Activated CD8-positive, alpha-beta memory T cell treated with anti-CD3 and anti-CD28 coated beads for 36 hours (primary cell): Measurements from ENCODE around the gene MSMB. TPM values are rescaled to one million over a fixed set of nuclear protein-coding genes. Genes with fewer than 3 reads are reported as not detected.
"Not testable (repeated sequence)": the region's sequence is repeated elsewhere in the genome, so short reads cannot be mapped to it uniquely, and the experiment has no call there.

Experiments used
- CTCF ChIA-PET: fragments of 350-600 bp; sonication (Branson Sonifier 250); formaldehyde crosslinking; loops from one replicate; lab custom pipeline; 2021; ENCODE audit warnings: antibody characterized with exemption; lab: Charles Lee
- POLR2A ChIA-PET: fragments of 350-600 bp; sonication (Branson Sonifier 250); formaldehyde crosslinking; loops from one replicate; lab custom pipeline; 2021; ENCODE audit warnings: antibody characterized with exemption; lab: Charles Lee
- total RNA-seq, 2 experiments: library from RNA; stranded (reverse); gene quantifications; one replicate each; pipeline ENCODE4 v1.2.3, GENCODE V29; 2021

The MSMB gene
- total RNA-seq, 2 experiments from 2014 or later = not detected

- ChIA-PET POLR2A (no interaction called here), CTCF (no interaction called here)
Measured at GRCh38 chr10:46017733-46018132, 28.3 kb downstream of the MSMB start.

DNA sequence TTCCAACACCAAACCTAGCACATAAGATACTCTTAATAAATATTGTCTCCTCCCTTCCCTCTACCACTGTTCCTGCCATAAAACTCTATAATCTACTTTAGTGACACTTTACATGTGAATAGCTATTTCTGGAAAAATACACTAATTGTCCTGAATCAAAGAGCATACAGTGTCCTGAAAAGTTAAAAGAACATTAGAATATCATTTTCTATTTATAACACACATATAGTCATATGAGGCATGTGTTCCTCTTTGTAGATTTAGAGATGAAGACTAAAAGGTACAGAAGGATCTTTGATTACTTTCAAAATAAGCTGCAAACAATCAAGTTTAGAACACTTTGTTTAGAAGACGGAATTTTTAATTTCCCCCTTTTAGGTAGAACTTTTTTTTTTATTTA is 29.3 kb downstream of the MSMB start:
- ChIA-PET CTCF (no interaction called here), POLR2A (no interaction called here)

DNA sequence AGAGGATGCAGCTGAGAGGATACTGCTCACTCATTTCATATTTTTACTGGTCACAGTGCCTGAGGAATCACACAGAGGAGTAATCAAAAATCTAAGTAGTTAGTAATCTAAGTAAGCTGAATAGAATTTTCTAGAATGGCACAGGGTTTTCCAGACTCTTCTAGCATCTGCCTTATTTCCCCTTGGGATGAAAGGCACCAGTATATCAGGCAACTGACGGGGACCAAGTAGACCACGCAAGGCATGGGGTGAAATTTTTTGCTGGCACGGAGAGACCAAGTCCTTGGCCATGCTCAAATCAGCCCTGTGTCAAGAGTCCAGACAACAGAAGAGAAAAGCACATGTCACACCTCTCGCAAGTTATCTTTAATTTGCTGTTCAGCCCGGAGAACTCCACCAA is 29.9 kb downstream of the MSMB start:
- ChIA-PET POLR2A (interaction anchor here (0.5 kb wide), 1 partner anchor 386 kb away, joined by 3 read pairs; no protein-coding TSS in a partner anchor), CTCF (no interaction called here)

DNA sequence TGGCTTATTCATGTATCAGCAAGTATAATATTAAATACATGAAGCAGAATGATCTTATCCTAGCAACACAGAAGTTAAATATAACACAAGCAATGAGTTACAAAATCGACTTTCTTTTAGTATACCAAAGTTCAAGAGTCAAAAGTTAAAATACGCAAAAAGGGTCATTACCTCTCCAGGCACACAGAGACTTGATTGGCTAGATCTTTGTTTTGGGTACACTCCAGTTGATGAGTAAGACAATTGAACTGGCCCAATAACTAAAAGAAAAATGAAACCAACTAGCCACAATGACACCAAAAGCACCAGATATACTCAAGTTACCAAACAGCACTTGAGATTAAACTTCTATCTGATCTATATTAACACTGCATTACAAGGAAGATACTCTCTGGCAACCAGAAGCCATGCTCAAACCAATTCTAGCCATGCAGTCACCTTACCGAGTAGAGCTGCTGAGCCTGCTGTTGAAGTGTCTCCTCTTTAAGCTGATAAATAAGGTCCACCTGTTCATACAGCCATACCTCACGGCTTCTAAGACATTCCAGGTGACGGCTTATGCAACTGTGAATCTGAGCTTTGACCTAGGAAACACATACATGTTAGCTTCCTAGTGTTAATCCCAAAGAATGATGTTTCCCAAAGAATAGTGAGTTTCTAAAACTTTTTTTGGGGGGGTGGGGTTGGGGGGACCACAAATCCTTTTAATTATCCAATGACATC is 31.2 kb downstream of the MSMB start:
- ChIA-PET CTCF (no interaction called here), POLR2A (no interaction called here)

GRCh38 chr10:46014206-46014605 is 31.9 kb downstream of the MSMB start:
- ChIA-PET CTCF (no interaction called here), POLR2A (no interaction called here)

DNA sequence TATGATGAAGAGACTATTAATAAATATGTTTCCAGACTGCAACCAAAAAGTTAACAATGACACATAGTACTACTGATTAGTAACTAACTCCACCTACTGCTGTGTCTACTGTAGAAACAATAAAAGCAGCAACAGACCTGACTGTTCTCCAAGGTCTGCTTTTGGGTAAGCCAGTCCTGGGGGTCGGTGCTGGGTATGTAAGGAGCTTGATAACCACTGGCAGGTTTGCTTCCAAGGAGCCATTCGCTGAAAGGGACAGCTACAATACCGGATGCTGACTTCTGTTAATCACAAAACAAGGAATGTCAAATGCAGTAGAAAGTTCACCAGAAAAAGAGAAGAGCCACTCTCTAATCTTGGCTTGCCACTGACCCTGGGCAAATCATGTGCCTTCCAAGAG is 33.3 kb downstream of the MSMB start:
- ChIA-PET CTCF (no interaction called here), POLR2A (interaction anchor here (0.6 kb wide), 1 partner anchor 9 kb away, joined by 6 read pairs; no protein-coding TSS in a partner anchor)

GRCh38 chr10:46006219-46006618 is 39.9 kb downstream of the MSMB start:
- ChIA-PET POLR2A (no interaction called here), CTCF (no interaction called here)

GRCh38 chr10:46005383-46005782 is 40.7 kb downstream of the MSMB start:
- CTCF ChIA-PET = no interaction called here

DNA sequence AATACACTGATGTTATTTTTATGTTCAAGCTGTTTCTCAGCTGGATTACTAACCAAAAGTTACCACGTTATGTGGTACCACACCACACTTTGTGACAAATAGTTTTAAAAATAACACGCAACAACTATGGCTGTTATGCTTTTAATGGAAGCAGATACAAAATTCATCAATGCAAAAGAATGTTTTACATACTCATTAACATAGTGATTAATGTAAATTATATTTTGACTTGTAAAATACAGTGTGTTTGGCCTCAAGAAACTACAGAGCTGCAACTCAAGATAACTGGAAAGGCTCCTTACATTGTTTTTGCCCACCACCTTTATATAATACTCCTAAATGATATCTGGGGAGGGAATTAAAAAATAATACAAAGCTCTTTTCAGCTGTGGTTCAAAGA is 41.1 kb downstream of the MSMB start:
- ChIA-PET CTCF (no interaction called here), POLR2A (no interaction called here)

More at GRCh38 chr10:46005383-46005782, 40.7 kb downstream of the MSMB start:
- POLR2A ChIA-PET = no interaction called here

GRCh38 chr10:46002916-46003693 is 43.0 kb downstream of the MSMB start:
- ChIA-PET CTCF (no interaction called here), POLR2A (no interaction called here)

- CTCF ChIA-PET = interaction anchor here (0.6 kb wide), 1 partner anchor 26 kb away, joined by 3 read pairs; no protein-coding TSS in a partner anchor
- POLR2A ChIA-PET = not testable (repeated sequence)
Measured at GRCh38 chr10:46002189-46002687, 43.8 kb downstream of the MSMB start.

- CTCF ChIA-PET = no interaction called here
- POLR2A ChIA-PET = interaction anchor here (0.5 kb wide), 1 partner anchor 27 kb away, joined by 3 read pairs; no protein-coding TSS in a partner anchor
Measured at GRCh38 chr10:46001187-46001756, 44.8 kb downstream of the MSMB start.

DNA sequence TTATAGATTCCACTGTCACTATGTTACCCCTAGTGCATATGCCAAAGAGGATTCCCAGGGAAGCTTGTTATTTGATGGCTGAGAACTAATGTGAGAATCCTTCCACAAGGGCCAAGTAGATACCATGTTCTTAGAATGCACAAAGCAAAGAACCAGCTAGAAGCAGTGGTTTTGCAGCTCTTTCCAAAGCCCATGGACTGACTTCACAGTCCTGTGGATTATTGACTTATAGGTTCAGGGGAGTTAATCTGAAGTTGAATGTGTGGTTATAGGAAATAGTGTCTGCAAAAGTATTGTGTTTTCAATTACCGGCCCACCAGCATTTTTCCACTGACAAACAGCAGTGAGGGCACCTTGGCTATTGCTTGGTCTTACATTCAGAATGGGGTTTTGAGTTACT is 45.5 kb downstream of the MSMB start:
- ChIA-PET POLR2A (no interaction called here), CTCF (no interaction called here)

- CTCF ChIA-PET, POLR2A ChIA-PET: not testable (repeated sequence)
Measured at GRCh38 chr10:45999955-46000354, 46.1 kb downstream of the MSMB start.

DNA sequence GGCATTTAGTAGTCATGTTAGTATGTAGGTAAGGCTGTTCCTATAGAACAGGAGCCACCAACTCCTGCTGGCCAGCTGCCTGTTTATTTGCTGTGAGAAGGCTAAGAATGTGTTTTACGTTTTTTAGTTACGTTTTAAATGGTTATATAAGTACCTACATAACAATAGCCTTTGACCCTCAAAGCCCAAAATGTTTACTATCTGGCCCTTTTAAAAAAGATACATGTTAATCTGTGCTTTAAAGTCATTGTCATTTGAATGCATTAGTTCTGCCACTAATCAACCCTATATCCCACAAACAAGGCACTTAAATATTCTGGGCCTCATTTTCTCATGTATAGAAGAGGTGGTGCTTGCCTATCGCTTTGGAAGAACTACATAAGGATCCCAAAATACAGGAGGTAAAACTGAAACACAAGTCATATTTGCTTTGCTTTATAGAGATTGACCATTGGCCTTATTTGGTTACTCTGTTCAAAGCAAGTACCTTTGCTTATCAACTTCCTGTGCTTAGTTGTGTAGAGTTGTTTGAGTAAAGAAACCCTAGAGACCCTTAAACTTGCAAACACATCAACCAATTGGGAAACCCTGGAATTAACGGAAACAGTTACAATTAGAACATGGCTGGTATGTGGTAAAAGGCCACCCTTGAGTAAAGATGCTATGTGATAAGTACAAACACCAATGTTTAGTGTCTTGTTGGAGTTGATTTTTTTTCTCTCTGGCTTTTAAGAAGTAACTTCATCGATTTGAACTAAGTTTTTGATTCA is 47.9 kb downstream of the MSMB start:
- POLR2A ChIA-PET = no interaction called here
- CTCF ChIA-PET = interaction anchor here (0.6 kb wide), 1 partner anchor 168 kb away, joined by 4 read pairs; no protein-coding TSS in a partner anchor

DNA sequence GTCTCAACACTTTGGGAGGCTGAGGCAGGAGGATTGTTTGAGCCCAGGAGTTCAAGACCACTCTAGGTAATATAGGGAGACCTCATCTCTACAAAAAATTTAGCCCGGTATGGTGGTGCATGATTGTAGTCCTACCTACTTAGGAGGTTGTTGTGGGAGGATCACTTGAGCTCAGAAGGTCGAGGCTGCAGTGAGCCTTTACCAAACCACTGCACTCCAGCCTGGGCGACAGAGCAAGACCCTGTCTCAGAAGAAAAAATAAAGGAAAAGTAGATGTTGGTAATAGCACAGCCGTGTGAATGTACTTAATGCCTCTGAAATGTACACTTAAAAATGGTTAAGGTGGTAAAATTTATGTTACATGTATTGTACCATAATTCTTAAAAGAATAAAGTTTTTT is 48.5 kb downstream of the MSMB start:
- ChIA-PET CTCF (no interaction called here), POLR2A (no interaction called here)

- CTCF ChIA-PET, POLR2A ChIA-PET: not testable (repeated sequence)
Measured at GRCh38 chr10:45985590-45985989, 60.5 kb downstream of the MSMB start.

DNA sequence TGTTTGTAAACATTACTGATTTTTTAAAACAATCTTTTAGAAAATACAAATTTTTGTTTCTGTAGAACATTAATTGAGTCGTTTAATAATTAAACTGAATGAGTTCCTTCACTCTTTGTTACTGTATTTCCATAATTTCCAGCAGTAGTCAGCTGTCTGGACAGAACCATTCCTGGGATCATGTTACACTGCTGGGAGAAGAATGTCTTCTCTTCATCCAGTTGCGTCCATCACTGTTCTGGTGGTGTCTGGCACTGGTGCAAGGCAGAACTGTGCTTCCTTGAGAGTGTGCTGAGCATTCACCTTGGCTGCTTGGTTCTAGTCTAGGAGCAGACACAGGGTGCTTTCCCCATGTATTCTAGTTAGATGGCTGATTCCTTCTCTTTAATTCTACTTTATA is 61.6 kb downstream of the MSMB start:
- POLR2A ChIA-PET, CTCF ChIA-PET: not testable (repeated sequence)

- CTCF ChIA-PET, POLR2A ChIA-PET: not testable (repeated sequence)
Measured at GRCh38 chr10:45983538-45984186, 62.4 kb downstream of the MSMB start.
